Gastroesophageal sphincter (tissue), 3 donors: ENCODE data around the gene ACTR8.

Experiments used
- CTCF ChIP-seq, 4 experiments: fragments of 200-600 bp in 2 of 4; fragments of 450-650 bp in 2 of 4; sonication (generic) in 1 of 4; IDR thresholded peaks; one replicate each; pipeline ENCODE4 v1.5.1; 2017 to 2019; ENCODE audit warnings: antibody characterized with exemption in 4 of 4, mild to moderate bottlenecking in 2 of 4, moderate library complexity in 2 of 4
- POLR2A ChIP-seq, 2 donors: fragments of 450-650 bp; IDR thresholded peaks; one replicate each; pipeline ENCODE4 v1.6.1; 2017; ENCODE audit warnings: antibody characterized with exemption in 2 of 2, mild to moderate bottlenecking in 2 of 2, moderate library complexity in 1 of 2
- POLR2AphosphoS5 ChIP-seq: sonication (generic); formaldehyde crosslinking; IDR thresholded peaks from one replicate; pipeline ENCODE4 v1.6.1; 2017; ENCODE audit warnings: antibody characterized with exemption

GRCh38 chr3:53858096-53858741, 23.7 kb downstream of the ACTR8 start:
- TF ChIP-seq POLR2A (IDR thresholded peaks at IDR 0.05) (no peak), CTCF (IDR thresholded peaks at IDR 0.05) (no peak), POLR2AphosphoS5 (no peak)
